Fibroblast of lung (primary cell): ENCODE measurements around the gene NIPAL1. TPM values are rescaled to one million over a fixed set of nuclear protein-coding genes. Genes with fewer than 3 reads are reported as not detected.
A peak's percentile ranks its signal among the peaks of the same experiment; 100 is the strongest.

Experiments
- DNase-seq, 2 donors: peaks; one replicate each; pipeline versions ENCODE4 v3.0.0 to v3.0.0-alpha.2; 2010; ENCODE audit warnings: low read depth in 2 of 2
- H2AFZ ChIP-seq: 2 replicates; pipeline ENCODE4 v1.5.1; 2012; ENCODE audit warnings: low read length, control low read depth, inconsistent platforms
- H3K27ac ChIP-seq: 2 replicates; pipeline ENCODE4 v1.5.1; 2011; ENCODE audit warnings: low read length, control low read depth; ENCODE audit not compliant: insufficient read depth
- H3K27me3 ChIP-seq: 2 replicates; pipeline ENCODE4 v1.5.1; 2011; ENCODE audit warnings: mild to moderate bottlenecking, low read length; ENCODE audit not compliant: control insufficient read depth, insufficient read depth
- H3K36me3 ChIP-seq: 2 replicates; pipeline ENCODE4 v1.5.1; 2011; ENCODE audit warnings: low read length; ENCODE audit not compliant: control insufficient read depth, insufficient read depth
- H3K4me1 ChIP-seq: 2 replicates; pipeline ENCODE4 v1.5.1; 2011; ENCODE audit warnings: low read length; ENCODE audit not compliant: control insufficient read depth, insufficient read depth; ENCODE audit errors: extremely low read depth
- H3K4me2 ChIP-seq: 2 replicates; pipeline ENCODE4 v1.5.1; 2011; ENCODE audit warnings: low read length, control low read depth; ENCODE audit not compliant: insufficient read depth; ENCODE audit errors: extremely low read depth
- H3K4me3 ChIP-seq, 4 experiments: fragments of 200-600 bp in 1 of 4; sonication (generic) in 1 of 4; replicated peaks in 1 of 4; 2 replicates each; pipeline ENCODE4 v1.5.1; 2011 to 2016; ENCODE audit warnings: low read length in 4 of 4, low read depth in 3 of 4, mild to moderate bottlenecking in 3 of 4, control low read depth in 2 of 4, inconsistent platforms in 1 of 4, mixed read lengths in 1 of 4; ENCODE audit not compliant: insufficient read depth in 1 of 4; ENCODE audit errors: control extremely low read depth in 1 of 4
- H3K79me2 ChIP-seq: 2 replicates; pipeline ENCODE4 v1.5.1; 2012; ENCODE audit warnings: mild to moderate bottlenecking, low read length, inconsistent platforms; ENCODE audit not compliant: control insufficient read depth, insufficient read depth
- H3K9ac ChIP-seq: 2 replicates; pipeline ENCODE4 v1.5.1; 2011; ENCODE audit warnings: mild to moderate bottlenecking, low read length, control low read depth; ENCODE audit not compliant: insufficient read depth
- H3K9me3 ChIP-seq: 2 replicates; pipeline ENCODE4 v1.5.1; 2012; ENCODE audit warnings: low read depth, low read length; ENCODE audit not compliant: control insufficient read depth, insufficient read depth
- H4K20me1 ChIP-seq: 2 replicates; pipeline ENCODE4 v1.5.1; 2011; ENCODE audit warnings: low read length; ENCODE audit not compliant: control insufficient read depth, insufficient read depth; ENCODE audit errors: extremely low read depth
- EZH2 ChIP-seq: IDR thresholded peaks from 2 replicates; pipeline ENCODE4 v1.5.1; 2012; ENCODE audit warnings: low read length, control low read depth, mild to moderate bottlenecking; ENCODE audit errors: missing control alignments
- polyA plus RNA-seq, 2 donors: library from polyadenylated mRNA; depleted of rRNA in 1 of 2; stranded (reverse) in 1 of 2; unstranded in 1 of 2; fragments of >200 nt; gene quantifications; 2 replicates each; pipeline ENCODE4 v1.2.1, GENCODE V29; 2011 to 2012; ENCODE audit warnings: missing spikeins in 1 of 2
- total RNA-seq: library from RNA; depleted of rRNA; stranded (reverse); fragments of >200 nt; gene quantifications from 2 replicates; pipeline ENCODE4 v1.2.1, GENCODE V29; 2014
- TF ChIP-seq, protein P1 (sequence below), 2 donors: IDR thresholded peaks in 1 of 2; conservative IDR thresholded peaks in 1 of 2; 1 replicate in 1 of 2; 2 replicates in 1 of 2; pipeline ENCODE4 v1.5.1; 2011 to 2012; ENCODE audit warnings: low read length in 2 of 2, control low read depth in 1 of 2, inconsistent platforms in 1 of 2, low read depth in 1 of 2, mild to moderate bottlenecking in 1 of 2

Gene NIPAL1
- total and polyA plus RNA-seq, 2 donors (not counting 1 experiment from before 2014, with no cell fraction given): under 0.01 to 0.45 TPM

DNA sequence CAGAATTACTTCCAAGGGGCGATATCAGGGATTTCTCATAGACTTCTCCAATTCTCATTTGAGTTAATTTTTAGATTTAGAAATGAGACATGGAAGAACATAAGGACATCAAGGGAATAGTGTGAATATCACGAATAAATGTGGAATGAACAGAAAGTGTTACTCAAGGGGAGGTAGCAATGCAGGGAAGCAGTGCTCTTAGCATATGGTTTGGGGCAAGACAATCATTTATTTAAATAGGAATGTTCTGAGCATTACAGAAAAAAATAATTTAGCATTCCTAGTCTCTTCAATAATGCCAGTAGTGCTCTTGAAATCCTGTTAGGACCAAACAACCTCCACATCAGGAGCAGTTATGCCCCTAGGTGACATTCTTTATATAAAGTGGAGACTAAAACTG is 61.9 kb downstream of the NIPAL1 start:
- H3K4me2 ChIP-seq: no peak overlapping the region
- TF ChIP-seq, protein P1, sequence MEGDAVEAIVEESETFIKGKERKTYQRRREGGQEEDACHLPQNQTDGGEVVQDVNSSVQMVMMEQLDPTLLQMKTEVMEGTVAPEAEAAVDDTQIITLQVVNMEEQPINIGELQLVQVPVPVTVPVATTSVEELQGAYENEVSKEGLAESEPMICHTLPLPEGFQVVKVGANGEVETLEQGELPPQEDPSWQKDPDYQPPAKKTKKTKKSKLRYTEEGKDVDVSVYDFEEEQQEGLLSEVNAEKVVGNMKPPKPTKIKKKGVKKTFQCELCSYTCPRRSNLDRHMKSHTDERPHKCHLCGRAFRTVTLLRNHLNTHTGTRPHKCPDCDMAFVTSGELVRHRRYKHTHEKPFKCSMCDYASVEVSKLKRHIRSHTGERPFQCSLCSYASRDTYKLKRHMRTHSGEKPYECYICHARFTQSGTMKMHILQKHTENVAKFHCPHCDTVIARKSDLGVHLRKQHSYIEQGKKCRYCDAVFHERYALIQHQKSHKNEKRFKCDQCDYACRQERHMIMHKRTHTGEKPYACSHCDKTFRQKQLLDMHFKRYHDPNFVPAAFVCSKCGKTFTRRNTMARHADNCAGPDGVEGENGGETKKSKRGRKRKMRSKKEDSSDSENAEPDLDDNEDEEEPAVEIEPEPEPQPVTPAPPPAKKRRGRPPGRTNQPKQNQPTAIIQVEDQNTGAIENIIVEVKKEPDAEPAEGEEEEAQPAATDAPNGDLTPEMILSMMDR (conservative IDR thresholded peaks at IDR 0.05 in 1 of 2, IDR thresholded peaks at IDR 0.05 in 1 of 2; ENCODE audit: low read depth in 1 of 2, low read length in 2 of 2): no peak
- no peak for TF ChIP-seq EZH2
- DNase-seq: no peak
- no peaks in the 10 kb centered on the region for H3K27me3 ChIP-seq
- H3K36me3 ChIP-seq: no peaks in the 10 kb centered on the region
- no peak overlapping the region for H2AFZ ChIP-seq
- H3K4me1 ChIP-seq: no peaks in the 10 kb centered on the region
- no peak overlapping the region for H3K27ac ChIP-seq
- H3K4me3 ChIP-seq: no peak overlapping the region
- no peaks in the 10 kb centered on the region for H3K79me2 ChIP-seq
- H3K9ac ChIP-seq: no peak overlapping the region
- H3K9me3 ChIP-seq: no peaks in the 10 kb centered on the region
- H4K20me1 ChIP-seq: no peaks in the 10 kb centered on the region

- Histone ChIP-seq H3K36me3 (no peaks in the 10 kb centered on the region), H3K79me2 (no peaks in the 10 kb centered on the region), H3K27ac (no peak overlapping the region), H3K27me3 (no peaks in the 10 kb centered on the region), H4K20me1 (no peaks in the 10 kb centered on the region), H3K4me1 (no peaks in the 10 kb centered on the region), H2AFZ (no peak overlapping the region), H3K9ac (no peak overlapping the region), H3K4me2 (no peak overlapping the region), H3K9me3 (no peaks in the 10 kb centered on the region), H3K4me3 (no peak overlapping the region)
- TF ChIP-seq, protein P1 (conservative IDR thresholded peaks at IDR 0.05 in 1 of 2, IDR thresholded peaks at IDR 0.05 in 1 of 2; ENCODE audit: low read depth in 1 of 2, low read length in 2 of 2): no peak
- no peak for TF ChIP-seq EZH2
- no peak for DNase-seq
Observed at GRCh38 chr4:48078862-48079655, 62.5 kb downstream of the NIPAL1 start.

DNA sequence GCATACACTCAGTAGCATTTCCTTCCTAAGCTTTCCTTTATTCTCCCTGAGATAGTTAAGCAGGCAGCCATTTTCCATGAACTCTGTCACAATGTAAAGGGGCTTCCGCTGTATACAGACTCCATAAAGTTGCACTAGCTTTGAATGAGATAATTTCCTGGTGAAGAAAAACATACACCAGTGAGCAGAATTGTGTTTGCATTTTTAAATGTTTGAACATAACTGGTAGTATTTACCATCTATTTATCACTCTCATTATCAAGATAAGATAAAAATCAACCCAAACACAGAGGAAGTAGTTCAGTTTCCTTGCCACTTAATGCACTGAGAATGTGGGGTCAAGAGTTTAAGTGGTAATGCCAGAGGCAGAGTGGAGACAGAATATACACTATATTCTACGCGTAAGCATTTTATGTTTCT is 63.4 kb downstream of the NIPAL1 start:
- Histone ChIP-seq H3K79me2 (no peaks in the 10 kb centered on the region), H2AFZ (no peak overlapping the region), H3K9me3 (no peaks in the 10 kb centered on the region), H3K9ac (no peak overlapping the region), H3K4me1 (no peaks in the 10 kb centered on the region), H3K4me2 (no peak overlapping the region), H3K27me3 (no peaks in the 10 kb centered on the region), H3K27ac (no peak overlapping the region), H3K36me3 (no peaks in the 10 kb centered on the region), H3K4me3 (no peak overlapping the region), H4K20me1 (no peaks in the 10 kb centered on the region)
- DNase-seq: peak; percentile 34 to 74
- TF ChIP-seq, protein P1 (conservative IDR thresholded peaks at IDR 0.05 in 1 of 2, IDR thresholded peaks at IDR 0.05 in 1 of 2; ENCODE audit: low read depth in 1 of 2, low read length in 2 of 2): no peak
- no peak for TF ChIP-seq EZH2
